NCI-H526 (cell line): Measurements from ENCODE around the gene FAM171A1.
"Not testable (repeated sequence)": the region's sequence is repeated elsewhere in the genome, so short reads cannot be mapped to it uniquely, and the experiment has no call there.

Source experiments
- DNase-seq, 2 experiments: peaks; one replicate each; lab custom pipeline; 2025; lab: John Stamatoyannopoulos, UW

FAM171A1 gene

DNA sequence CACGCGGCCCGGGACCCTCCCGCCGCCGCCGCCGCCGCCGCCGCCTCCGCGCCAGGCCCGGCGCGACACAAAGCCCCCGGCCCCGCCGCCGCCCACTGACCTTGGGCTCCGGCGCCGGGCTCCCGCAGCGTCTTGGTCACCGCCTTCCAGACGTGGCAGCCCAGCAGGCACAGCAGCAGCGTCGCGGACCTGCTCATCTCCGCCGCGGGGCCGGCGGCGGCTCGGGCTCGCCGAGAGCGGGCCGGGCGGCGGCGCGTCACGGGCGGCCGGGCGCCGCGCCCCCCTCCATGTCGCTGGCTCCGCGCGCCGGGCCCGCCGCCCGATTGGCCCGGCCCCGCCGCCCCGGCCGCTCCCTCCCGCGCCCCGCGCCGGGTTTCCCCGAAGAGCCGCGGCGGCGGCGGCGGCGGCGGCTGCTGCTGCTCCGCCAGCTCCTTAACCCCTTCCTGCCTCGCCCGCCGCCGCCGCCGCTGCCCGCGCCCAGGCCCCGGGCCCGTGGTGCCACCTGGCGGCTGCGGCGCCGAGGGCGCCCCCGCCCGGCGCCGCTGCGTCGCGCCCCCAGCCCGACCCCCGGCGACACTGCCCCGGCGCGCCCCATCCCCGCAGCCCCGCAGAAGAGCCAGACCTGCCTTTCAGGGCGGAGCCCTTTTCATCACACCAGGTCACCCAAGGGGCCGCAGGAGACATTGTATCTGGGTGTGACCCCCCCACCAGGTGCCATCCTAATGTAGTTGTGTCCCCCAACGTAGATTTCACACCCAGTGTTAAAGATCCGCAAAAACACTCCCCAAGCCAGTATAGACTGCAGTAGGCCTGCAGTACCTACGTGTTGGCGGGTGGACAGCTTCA lies at the start of gene FAM171A1:
TSS of gene FAM171A1 (minus strand) at position 434 of the 846 bp plus-strand sequence. CDS start at position 197, 237 bp downstream.
- DNase-seq, result peak in 1 of 2 experiments; percentile 75

DNA sequence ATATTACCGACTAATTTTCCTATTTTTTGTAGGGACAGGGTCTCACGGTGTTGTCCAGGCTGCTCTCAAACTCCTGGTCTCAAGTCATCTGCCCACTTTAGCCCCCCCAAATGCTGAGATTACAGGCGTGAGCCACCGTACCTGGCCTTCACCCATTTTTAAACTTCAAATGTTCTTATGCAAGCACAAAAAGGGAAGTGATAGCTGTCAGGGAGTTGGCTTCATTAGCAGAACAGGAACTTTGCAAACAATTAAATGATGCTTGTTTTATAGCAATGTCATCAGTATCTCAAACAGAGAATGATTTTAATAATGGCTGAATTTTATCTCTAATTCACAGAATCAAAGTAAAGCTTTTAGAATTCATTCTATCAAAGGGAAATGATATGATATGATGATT lies 49.8 kb upstream of the FAM171A1 start:
- no peak for DNase-seq

DNA sequence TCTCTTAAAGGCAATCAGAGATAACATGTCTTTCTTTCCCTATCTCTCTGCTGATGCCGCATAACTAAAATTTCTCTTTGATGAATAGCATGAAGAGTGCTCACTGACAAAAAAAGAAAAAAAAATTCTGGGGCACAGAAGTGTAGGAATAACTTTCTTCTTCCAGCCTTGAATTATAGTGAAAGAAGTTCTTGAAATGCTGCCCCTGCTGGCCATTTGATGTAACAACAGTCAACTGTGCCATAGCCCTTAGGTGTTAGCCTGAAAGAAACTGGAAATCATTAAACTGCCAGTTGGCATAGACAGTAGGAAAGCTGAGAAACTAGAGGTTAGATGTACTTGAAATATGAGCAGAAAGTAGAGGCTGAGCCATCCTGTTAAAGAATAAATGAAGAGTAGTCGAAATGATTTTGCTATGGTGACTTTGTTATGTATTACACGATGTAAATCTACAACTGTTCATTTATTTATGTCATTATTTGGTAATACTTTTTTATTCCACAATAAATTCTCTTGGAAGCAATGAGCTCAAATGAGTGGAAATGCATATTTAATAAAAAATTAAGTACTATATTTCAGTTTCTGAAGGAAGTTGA lies 48.3 kb upstream of the FAM171A1 start:
- DNase-seq, result peak in 1 of 2 experiments; percentile 46

DNA sequence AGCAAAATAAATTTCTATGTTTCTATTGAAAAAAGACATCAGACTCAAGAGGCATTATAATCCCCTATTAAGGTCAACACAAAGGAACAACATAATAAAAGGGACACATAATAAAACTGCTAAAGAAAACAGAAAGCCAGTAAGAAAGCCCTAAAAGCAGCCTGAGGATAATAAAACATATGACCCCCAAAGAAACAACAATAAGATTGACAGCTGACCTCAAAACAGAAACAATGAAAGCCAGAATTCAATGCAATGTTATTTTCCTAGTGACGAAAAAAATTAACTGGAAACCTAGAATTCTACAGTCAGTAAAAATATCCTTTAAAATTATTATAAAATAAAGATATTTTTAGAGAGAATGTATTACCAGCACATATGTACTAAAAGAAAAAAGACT lies 44.9 kb upstream of the FAM171A1 start:
- no peak for DNase-seq

DNA sequence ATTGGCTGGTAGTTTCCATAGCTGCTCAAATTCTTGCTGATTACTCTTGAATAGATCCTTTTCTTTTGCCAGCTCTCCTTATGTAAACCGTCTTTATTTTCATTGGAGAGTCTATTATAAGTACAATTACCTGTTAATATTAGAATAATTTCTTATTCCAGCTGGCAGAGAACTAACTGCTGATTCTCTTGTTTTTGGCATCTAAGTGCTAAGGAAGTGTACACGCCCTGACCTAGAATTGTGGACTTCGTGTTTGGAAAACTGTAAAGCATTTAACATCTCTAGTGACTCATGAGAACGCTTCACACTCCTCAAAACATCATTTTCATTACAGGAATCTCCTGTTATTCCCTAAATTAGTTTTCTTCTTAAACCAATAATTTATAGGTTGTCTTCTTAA lies 39.9 kb upstream of the FAM171A1 start:
- no peak for DNase-seq

DNA sequence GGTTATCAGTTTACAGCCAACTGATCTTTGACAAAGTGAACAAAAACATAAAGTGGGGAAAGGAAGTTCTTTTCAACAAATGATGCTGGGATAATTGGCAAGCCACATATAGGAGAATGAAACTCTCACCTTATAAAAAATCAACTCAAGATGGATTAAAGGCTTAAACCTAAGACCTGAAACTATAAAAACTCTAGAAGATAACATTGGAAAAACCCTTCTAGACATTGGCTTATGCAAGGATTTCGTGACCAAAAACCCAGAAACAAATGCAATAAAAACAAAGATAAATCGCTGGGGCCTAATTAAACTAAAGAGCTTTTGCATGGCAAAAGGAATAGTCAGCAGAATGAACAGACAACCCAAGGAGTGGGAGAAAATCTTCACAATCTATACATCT lies 38.3 kb upstream of the FAM171A1 start:
- DNase-seq, result not testable (repeated sequence)

DNA sequence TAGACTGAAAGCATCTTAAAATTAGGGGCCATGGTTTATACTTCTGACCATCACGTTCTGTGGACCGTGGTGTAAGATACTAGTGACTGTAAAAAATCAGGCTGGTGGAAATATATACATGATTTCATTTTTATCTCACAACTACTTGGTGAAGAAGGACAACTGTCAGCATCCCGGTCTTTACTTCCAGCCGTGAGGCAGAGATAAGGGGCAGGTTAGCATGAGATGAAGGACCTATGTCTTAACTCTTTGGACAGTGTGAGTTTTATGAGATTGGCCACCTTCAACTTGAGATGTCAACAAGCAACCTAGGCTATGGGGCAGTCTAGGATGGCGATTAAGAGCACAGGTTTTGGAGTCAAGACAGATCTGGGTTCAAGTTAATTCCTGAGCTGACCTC lies 37.5 kb upstream of the FAM171A1 start:
- no peak for DNase-seq

DNA sequence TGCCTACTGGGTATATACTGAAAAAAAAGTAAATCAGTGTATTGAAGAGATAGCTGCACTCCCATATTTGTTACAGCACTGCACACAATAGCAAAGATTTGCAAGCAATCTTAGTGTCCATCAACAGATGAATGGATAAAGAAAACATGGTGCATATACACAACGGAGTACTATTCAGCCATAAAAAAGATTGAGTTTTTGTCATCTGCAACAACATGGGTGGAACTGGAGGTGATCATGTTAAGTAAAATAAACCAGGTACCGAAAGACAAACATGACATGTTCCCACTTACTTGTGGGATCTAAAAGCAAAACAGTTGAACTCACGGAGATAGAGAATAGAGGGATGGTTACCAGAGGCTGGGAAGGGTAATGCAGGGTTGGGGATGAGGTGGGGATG lies 34.2 kb upstream of the FAM171A1 start:
- DNase-seq, result no peak

DNA sequence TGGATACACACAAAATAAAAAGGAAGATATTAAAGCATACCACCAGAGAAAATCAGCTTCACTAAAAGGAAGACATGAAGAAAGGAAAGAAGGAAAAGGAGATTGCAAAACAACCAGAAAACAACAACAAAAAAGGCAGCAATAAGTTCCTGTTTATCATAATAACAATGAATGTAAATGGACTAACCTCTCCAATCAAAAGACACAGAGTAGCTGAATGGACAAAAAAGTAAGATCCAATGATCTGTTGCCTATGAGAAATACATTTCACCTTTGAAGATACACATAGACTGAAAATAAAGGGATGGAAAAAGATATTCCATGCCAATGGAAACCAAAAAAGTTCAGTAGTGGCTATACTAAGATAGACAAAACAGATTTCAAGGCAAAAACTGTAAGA lies 30.3 kb upstream of the FAM171A1 start:
- no peak for DNase-seq

DNA sequence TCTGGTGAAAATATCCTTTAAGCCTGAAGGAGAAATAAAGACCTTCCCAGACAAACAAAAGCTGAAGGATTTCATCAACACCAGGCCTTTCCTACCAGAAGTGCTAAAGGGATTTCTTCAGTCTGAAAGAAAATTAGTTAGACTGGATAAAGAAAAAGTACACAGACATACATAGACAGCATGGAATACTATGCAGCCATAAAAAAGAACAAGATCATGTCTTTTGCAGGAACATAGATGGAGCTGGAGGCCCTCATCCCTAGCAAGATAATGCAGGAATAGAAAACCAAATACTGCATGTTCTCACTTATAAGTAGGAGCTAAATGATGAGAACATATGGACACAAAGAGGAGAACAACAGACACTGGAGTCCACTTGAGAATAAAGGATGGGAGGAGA lies 29.4 kb upstream of the FAM171A1 start:
- DNase-seq, result not testable (repeated sequence)

DNA sequence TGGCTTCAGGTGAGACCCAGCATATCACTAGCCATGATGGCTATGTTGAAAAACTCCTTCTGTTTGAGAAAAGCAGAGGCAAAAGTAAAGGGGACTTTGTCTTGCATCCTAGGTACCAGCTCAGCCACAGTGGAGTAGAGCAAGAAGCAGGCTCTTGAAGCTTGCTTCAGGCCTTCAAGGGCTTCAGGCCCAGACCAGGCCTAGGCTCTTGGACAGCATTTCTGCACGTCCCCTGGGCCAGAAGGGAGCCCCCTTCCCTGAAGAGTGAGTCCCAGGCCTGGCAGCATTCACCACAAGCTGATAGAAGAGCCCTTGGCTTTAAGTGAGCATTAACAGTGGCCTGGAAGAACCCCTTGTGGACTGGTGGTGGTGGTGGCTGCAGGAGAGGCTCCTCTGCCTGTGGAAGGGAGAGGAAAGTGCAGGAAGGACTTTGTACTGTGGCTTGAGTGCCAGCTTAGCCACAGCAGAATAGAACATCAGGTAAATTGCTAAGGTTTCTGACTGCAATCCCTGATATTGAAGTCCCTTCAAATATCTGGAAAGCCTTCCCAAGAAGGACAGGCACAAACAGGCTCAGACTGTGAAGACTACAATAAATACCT lies 28.1 kb upstream of the FAM171A1 start:
- no peak for DNase-seq

DNA sequence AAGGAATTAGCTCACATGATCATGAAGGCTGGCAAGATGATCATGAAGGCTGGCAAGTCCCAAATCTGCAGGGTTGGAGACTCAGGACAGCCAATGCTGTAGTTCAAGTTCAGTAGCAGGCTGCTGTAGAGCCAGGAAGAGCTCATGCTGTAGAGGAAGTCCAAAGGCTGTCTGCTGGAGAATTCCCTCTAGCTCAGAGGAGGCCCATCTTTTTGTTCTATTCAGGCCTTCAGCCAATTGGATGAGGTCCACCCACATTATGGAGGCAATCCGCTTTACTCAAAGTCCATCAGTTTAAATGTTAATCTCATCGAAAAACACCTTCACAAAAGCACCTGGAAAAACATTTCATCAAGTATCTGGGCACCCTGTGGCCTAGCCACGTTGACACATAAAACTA lies 24.8 kb upstream of the FAM171A1 start:
- DNase-seq, result no peak

DNA sequence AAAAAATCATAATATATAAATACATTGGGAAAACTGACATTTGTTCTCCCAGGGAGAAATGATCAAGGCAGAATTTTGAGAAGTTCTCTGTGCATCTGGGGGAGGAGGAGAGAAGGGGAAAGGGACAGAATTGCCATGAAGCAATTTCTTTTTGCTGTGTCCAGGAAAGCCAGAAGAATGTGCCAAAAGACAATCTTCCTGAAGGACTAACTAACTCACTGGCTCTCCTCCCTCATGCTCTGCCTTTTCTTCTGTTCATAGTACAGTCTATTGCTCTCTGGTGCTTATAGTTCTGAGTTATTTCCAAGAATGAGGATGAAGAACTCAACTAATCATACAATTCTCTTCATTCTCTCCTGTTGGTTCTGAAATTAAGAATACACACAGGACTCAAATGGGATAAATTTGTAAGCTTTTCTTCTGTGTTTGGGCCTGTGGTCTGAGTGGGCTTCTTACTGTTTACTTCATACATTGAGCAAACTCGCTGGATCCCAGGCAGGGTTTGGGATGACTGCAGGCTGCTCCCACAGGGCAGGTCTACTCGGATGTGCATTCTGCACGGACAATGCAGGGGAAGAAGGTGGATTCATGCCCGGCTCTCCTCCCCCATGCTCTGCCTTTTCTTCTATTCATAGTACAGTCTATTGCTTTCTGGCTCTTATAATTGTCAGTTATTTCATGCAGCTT lies 22.2 kb upstream of the FAM171A1 start:
- DNase-seq, result no peak

DNA sequence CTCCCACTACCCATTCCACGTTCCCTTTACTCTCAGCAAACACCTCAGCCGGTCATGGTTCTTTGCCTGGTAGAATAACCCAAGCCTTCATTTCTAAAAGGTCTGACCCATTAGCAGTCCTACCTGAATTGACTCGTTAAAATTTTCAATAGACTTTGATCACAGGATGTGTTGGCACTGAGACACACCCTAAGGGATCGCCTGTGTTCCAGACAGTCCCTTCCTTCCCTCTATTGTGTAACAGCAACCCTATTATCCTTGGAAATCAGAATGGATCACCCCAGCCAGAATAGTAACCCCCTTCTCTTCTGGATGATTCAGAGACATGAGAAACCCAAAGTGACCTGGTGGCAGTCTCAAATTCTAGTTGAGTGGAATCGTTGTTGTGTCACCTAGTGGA lies 20.4 kb upstream of the FAM171A1 start:
- DNase-seq, result no peak

DNA sequence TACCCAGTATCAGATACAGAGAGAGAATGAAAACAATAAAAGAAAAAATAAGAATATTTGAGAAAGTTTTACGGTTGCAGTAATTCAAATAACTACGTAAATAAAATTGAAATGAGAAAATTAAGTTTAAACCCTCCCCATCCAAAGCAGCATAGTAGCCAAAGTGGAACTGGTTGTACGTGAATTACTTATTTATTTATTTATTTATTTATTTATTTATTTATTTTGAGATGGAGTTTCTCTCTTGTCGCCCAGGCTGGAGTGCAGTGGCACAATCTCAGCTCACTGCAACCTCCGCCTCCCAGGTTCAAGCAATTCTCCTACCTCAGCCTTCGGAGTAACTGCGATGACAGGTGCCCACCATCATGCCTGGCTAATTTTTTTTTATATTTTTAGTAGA lies 17.1 kb upstream of the FAM171A1 start:
- DNase-seq, result not testable (repeated sequence)

DNA sequence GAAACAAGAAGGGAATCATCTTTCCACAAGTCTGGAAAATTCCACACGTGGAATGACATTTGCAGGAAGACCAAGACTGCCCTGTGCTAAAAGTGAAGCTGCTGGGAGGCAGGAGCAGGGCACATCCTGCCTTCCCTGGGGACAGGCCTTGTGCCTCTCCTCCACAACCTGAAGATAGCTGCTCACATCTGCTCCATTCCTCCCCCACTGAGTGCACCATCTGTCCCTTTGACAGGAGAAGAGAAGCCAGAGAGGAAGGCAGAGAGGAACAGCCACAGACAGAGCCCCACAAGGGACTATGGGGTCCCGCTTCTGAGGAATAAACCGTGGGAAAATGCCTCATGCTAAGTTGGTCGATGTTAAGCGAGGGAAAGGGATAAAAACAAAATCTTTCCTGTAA lies 15.9 kb upstream of the FAM171A1 start:
- no peak for DNase-seq

DNA sequence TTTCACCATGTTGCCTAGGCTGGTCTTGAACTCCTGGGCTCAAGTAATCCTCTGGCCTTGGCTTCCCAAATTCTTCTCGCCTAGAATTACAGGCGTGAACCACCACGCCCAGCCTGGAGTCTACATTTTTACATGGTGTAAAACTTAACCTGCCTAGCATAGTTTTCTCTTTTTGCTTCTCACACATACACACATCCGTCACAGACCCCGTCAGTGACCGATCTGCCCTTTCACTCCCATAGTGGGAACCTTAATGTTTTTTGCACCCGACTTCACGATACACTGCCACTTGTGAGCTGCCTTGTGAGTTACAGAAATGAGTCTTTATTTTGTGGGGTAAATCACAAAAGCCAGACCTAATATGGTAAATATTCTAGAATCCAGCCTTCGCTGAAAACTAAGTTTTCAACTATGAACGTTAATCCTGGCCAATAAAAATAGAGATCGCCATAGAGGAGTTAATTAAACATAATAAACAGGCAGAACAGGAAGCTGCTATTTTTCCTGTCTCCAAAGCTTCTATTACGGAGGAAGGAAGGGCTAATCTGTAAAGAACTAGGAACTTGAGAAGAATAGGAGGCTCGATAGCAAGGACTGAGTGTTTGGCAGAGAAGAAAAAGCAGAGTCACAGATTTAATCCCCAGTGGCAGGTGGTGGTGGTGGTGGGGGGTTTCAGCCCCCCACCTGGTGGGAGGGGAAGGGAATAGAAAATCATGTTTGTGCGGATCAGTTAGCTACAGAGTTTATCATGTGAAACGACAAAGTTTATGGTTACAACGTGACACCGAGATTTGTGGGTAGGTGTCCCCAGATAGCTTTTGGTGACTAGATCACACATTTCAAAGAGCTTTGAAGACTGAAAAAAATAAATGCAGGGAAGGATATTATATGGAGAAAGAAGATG lies 14.7 kb upstream of the FAM171A1 start:
- DNase-seq, result no peak

DNA sequence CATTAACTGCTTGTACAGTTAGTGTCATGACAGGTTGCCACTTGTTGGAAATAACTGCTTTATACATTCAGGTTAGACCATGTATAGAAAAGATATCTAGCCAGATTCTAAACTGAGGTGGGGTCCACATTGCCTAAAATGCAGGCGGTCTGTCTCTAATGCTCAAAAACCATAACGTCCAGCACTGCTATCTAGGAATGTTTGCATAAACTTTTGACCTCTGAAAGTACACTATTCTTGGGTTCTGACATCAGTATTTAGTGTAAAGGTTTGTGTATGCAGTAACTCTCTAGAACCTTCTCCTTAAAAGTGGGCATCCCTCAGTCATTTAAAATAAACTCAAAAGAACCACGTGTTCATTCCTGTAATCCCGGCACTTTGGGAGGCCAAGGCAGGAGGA lies 10.3 kb upstream of the FAM171A1 start:
- DNase-seq, result no peak

DNA sequence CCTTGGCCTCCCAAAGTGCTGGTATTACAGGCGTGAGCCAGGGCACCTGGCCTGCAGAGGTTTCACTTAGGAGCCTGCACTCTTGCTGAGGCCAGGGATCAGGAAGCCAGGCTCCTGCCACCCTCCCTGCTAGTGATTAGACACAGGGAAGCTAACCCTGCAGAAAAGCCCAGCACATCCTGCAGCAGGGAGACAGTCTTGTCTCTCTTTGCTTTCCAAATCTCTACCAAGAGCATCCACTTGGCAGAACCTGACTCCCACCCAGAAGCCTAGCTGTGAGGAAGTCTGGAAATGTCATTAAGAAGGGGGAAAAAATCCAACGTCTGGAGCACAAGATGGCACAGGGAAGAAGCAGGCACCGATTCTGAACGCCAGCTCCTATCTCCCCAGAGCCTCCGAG lies 8.0 kb upstream of the FAM171A1 start:
- no peak for DNase-seq

DNA sequence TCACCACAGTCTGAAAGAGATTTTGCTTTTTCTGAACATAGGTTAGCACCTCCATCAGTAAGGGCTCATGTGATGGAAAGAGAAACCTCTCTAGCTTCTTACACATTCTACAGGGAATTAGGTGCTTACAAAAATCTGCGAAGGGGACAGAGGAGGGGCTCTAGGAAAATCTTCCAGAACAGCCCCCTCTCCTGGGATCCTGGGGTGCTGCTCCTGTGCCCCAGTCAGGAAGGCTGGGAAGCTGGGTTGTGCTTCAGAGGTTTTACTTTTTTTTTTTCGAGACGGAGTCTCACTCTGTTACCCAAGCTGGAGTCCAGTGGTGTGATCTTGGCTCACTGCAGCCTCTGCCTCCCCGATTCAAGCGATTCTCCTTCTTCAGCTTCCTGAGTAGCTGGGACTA lies 7.5 kb upstream of the FAM171A1 start:
- DNase-seq, result no peak

DNA sequence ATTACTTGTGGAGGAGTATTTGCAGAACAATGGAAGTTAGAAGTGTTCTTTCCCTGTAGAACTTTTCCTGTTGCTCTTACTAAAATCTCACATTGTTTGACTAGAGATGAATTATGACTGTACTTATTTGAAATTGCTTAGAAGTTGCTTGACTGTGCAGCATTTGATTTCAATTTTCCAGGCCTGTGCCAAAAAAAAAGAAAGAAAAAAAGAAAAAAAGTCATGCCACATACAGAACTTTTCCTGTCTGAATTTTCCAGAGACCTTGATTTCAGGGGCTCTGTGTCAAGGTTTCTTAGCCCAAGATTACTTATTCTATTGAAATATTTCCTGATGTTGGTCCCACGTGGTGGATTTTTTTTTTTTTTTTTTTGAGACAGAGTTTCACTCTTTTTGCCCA lies 3.5 kb upstream of the FAM171A1 start:
- no peak for DNase-seq

DNA sequence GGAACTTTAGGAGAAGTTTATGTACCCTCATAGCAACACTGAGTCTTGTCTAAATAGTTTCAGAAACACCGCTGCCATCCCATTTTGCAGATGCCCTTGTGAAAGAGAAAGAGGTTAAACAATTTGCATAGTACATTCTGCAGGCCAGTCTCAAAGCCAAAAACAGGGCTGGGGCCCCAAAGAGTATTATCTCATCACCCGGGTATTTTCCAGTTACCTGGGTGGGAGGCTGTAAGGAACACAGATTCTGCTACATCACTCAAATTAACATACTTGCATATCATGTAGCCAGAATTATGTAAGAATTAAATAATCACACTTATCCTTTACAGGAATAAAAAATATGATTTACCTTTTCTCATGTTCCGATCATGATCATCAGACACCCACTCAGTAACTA lies 3.1 kb upstream of the FAM171A1 start:
- DNase-seq, result no peak
